ENCODE measurements around the gene EYA3. TPM values are rescaled to one million over a fixed set of nuclear protein-coding genes. Genes with fewer than 3 reads are reported as not detected.

Gene EYA3
- total and polyA plus RNA-seq, 2 donors (not counting 3 experiments of a cell fraction or from before 2014, with no cell fraction given): 12.7 to 33.0 TPM

DNA sequence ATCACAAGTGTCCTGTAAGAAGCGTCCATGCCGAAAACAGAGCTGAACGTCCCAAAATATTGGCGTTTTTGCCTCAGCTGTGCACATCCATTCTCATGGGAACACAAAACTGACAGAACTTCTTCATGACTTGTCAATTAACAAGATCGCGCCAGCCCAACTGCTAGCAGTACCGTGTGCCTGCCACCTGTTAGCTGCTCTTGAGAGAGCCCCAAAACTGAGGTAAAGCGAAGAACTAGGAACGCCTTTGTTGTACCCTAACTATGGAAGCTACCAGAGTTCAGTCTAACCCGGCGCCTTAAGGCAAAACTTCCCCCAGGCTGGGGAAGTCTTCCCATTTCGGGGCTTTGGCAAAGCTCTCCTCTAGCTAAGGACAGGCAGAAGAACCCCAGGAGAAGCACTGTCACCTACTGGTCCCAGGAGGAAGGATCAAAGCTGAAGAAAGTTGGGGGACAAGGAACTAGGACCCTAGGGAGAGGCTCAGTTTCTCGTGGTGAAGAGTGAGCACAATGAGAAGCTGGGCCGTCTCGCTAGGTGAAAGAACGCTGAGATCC, 719 bp downstream of the EYA3 start:
- ChIA-PET POLR2A (interaction anchor here (1.7 kb wide), 1 partner anchor 9 kb away, joined by 7 read pairs; no protein-coding TSS in a partner anchor), CTCF (interaction anchor here (0.7 to 7.2 kb wide), 15 partner anchors 10 to 241 kb away, joined by 3 to 397 read pairs (median 7); partner anchors contain the start of gene MED18)
- peak overlapping the region; percentile 41 to 81 (median 73) for H3K4me3 ChIP-seq (replicated peaks in 1 of 3; ENCODE audit: insufficient read depth in 1 of 3, low read depth in 1 of 3, low read length in 3 of 3)
- H3K9me3 ChIP-seq (replicated peaks; ENCODE audit: control insufficient read depth, insufficient read depth, low read length): no peaks in the 10 kb centered on the region
- no peak for TF ChIP-seq EZH2 (IDR thresholded peaks at IDR 0.05; ENCODE audit: borderline replicate concordance, low read depth, low read length, severe bottlenecking)
- TF ChIP-seq, protein P1, sequence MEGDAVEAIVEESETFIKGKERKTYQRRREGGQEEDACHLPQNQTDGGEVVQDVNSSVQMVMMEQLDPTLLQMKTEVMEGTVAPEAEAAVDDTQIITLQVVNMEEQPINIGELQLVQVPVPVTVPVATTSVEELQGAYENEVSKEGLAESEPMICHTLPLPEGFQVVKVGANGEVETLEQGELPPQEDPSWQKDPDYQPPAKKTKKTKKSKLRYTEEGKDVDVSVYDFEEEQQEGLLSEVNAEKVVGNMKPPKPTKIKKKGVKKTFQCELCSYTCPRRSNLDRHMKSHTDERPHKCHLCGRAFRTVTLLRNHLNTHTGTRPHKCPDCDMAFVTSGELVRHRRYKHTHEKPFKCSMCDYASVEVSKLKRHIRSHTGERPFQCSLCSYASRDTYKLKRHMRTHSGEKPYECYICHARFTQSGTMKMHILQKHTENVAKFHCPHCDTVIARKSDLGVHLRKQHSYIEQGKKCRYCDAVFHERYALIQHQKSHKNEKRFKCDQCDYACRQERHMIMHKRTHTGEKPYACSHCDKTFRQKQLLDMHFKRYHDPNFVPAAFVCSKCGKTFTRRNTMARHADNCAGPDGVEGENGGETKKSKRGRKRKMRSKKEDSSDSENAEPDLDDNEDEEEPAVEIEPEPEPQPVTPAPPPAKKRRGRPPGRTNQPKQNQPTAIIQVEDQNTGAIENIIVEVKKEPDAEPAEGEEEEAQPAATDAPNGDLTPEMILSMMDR (IDR thresholded peaks at IDR 0.05; ENCODE audit: extremely low read depth in 1 of 2, insufficient read depth in 1 of 2, low read depth in 1 of 2, low read length in 2 of 2): peak in 1 of 2 donors; percentile 22
- H3K27me3 ChIP-seq (ENCODE audit: control insufficient read depth in 2 of 2, insufficient read depth in 2 of 2, low read length in 2 of 2): no peaks in the 10 kb centered on the region
- H3K9ac ChIP-seq (replicated peaks; ENCODE audit: extremely low read depth, insufficient read depth, low read length): peak overlapping the region; percentile 82
- H3K79me2 ChIP-seq (ENCODE audit: control insufficient read depth, insufficient read depth, low read length): peaks cover 53% of the 10 kb centered on the region
- FAIRE-seq (no peak), DNase-seq (ENCODE audit: low read depth, low spot score) (peak; percentile 68)
- peaks cover 12% of the 10 kb centered on the region for H3K4me1 ChIP-seq (ENCODE audit: control insufficient read depth, extremely low read depth, insufficient read depth, low read length)
- no peaks in the 10 kb centered on the region for H3K9me1 ChIP-seq (replicated peaks; ENCODE audit: control insufficient read depth, extremely low read depth, insufficient read depth, low read length)
- intact Hi-C loops (cut with micrococcal nuclease) (loop anchor here (1.0 to 2.0 kb wide), 8 partner anchors 21 to 229 kb away; partner anchors contain the start of gene XKR8), dilution Hi-C loops (cut with MboI; ENCODE audit: extremely low pct_ligation_motif_present, low sequenced_read_pairs) (no loop called here)
- no peaks in the 10 kb centered on the region for H3K36me3 ChIP-seq (ENCODE audit: control insufficient read depth in 2 of 2, extremely low read depth in 1 of 2, insufficient read depth in 2 of 2, low read length in 2 of 2)
- H3K27ac ChIP-seq (ENCODE audit: insufficient read depth, low read depth, low read length): peak overlapping the region; percentile 45
- no TSS peak for BruUV-seq (replicated peaks)
- H2AFZ ChIP-seq (ENCODE audit: low read depth, low read length): peak overlapping the region; percentile 74
- no peaks in the 10 kb centered on the region for H4K20me1 ChIP-seq (replicated peaks; ENCODE audit: control insufficient read depth, extremely low read depth, insufficient read depth, low read length)
- peak overlapping the region; percentile 90 for H3K4me2 ChIP-seq (ENCODE audit: insufficient read depth, low read length)

DNA sequence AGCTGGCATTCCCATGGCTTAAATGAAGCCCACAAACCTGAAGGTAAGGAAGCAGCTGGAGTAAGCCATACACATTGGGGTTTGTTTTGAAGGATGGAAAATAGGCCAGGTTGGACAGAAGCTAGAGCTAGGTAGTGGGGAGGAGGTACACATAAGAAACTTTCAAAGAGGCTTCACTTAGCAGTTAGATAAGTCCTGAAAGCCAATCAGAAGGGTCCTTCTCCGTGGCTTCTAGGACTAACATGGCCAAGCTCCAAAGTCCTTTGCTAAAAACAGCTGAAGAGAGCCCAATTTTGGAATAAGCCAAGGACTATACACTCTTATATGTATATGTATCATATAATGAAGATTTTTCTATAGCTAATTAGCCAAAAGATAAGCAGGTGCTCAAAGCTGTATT, 1.8 kb downstream of the EYA3 start:
- Histone ChIP-seq H3K27ac (ENCODE audit: insufficient read depth, low read depth, low read length) (no peak overlapping the region), H3K79me2 (ENCODE audit: control insufficient read depth, insufficient read depth, low read length) (peaks cover 63% of the 10 kb centered on the region), H3K36me3 (ENCODE audit: control insufficient read depth in 2 of 2, extremely low read depth in 1 of 2, insufficient read depth in 2 of 2, low read length in 2 of 2) (no peaks in the 10 kb centered on the region), H3K4me2 (ENCODE audit: insufficient read depth, low read length) (peak overlapping the region; percentile 90), H2AFZ (ENCODE audit: low read depth, low read length) (no peak overlapping the region), H3K9ac (replicated peaks; ENCODE audit: extremely low read depth, insufficient read depth, low read length) (no peak overlapping the region), H4K20me1 (replicated peaks; ENCODE audit: control insufficient read depth, extremely low read depth, insufficient read depth, low read length) (no peaks in the 10 kb centered on the region), H3K4me3 (replicated peaks in 1 of 3; ENCODE audit: insufficient read depth in 1 of 3, low read depth in 1 of 3, low read length in 3 of 3) (peak overlapping the region in 1 of 3 experiments; percentile 73), H3K4me1 (ENCODE audit: control insufficient read depth, extremely low read depth, insufficient read depth, low read length) (peaks cover 12% of the 10 kb centered on the region), H3K9me3 (replicated peaks; ENCODE audit: control insufficient read depth, insufficient read depth, low read length) (no peaks in the 10 kb centered on the region), H3K27me3 (ENCODE audit: control insufficient read depth in 2 of 2, insufficient read depth in 2 of 2, low read length in 2 of 2) (no peaks in the 10 kb centered on the region), H3K9me1 (replicated peaks; ENCODE audit: control insufficient read depth, extremely low read depth, insufficient read depth, low read length) (no peaks in the 10 kb centered on the region)
- FAIRE-seq (no peak), DNase-seq (ENCODE audit: low read depth, low spot score) (no peak)
- CTCF ChIA-PET: interaction anchor here (1.1 to 7.2 kb wide), 2 partner anchors 96 to 125 kb away, joined by 3 to 397 read pairs; no protein-coding TSS in a partner anchor
- TF ChIP-seq EZH2 (IDR thresholded peaks at IDR 0.05; ENCODE audit: borderline replicate concordance, low read depth, low read length, severe bottlenecking): no peak
- no peak for TF ChIP-seq JUN (IDR thresholded peaks at IDR 0.05; ENCODE audit: borderline replicate concordance, insufficient read depth, insufficient read length, low read depth)
- no peak for TF ChIP-seq POLR2AphosphoS5 (IDR thresholded peaks at IDR 0.05; ENCODE audit: insufficient read depth, low read depth, low read length)
- TF ChIP-seq MYC (IDR thresholded peaks at IDR 0.05; ENCODE audit: low read depth, low read length): no peak
- no peak for TF ChIP-seq FOS (IDR thresholded peaks at IDR 0.05; ENCODE audit: borderline replicate concordance, insufficient read depth, low read length)
- no peak for TF ChIP-seq GATA2 (IDR thresholded peaks at IDR 0.05; ENCODE audit: insufficient read depth, insufficient read length, low read depth, low read length)
- TF ChIP-seq, protein P1 (IDR thresholded peaks at IDR 0.05; ENCODE audit: extremely low read depth in 1 of 2, insufficient read depth in 1 of 2, low read depth in 1 of 2, low read length in 2 of 2): no peak
- no peak for TF ChIP-seq POLR2A (IDR thresholded peaks at IDR 0.05; ENCODE audit: low read depth, low read length)
- TF ChIP-seq, protein P2, sequence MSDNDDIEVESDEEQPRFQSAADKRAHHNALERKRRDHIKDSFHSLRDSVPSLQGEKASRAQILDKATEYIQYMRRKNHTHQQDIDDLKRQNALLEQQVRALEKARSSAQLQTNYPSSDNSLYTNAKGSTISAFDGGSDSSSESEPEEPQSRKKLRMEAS (IDR thresholded peaks at IDR 0.05; ENCODE audit: insufficient read depth, insufficient read length): no peak
- BruUV-seq (replicated peaks): no TSS peak
- intact Hi-C loops (cut with micrococcal nuclease): no loop called here
- dilution Hi-C loops (cut with MboI; ENCODE audit: extremely low pct_ligation_motif_present, low sequenced_read_pairs): no loop called here
- POLR2A ChIA-PET: interaction anchor here (0.6 kb wide), 1 partner anchor 74 kb away, joined by 3 read pairs; no protein-coding TSS in a partner anchor

Data from endothelial cell of umbilical vein (primary cell).